ENCODE measurements around the gene GAS5. TPM values are rescaled to one million over a fixed set of nuclear protein-coding genes. Genes with fewer than 3 reads are reported as not detected.

Gene GAS5
- total and polyA plus RNA-seq, 10 of the 15 experiments (the other 5 are each of a cell fraction or from before 2014, with no cell fraction given) = 289 to 1,137 (median 699) TPM

DNA sequence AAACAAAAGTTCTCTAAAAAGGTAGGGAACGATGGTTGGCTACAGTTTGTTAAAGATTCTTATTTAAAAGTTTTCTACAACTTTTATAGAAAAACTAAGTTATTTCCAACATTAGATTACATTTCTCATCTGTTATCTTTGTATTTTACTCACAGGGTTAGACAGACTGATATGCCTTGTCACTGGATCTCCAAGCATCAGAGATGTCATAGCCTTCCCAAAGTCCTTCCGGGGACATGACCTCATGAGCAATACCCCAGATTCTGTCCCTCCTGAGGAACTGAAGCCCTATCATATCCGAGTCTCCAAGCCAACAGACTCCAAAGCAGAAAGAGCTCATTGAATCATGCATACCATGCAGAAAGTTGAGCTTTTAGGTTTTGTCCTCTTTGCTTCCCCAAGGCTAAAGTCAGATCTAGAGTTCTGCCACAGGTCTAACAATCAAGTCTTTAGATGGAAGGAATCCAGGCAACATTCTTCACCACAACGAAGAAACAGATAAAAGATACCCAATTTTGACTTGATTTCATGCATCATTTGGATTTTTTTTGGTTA is 10.3 kb downstream of the GAS5 start:
- CTCF ChIA-PET = no interaction called here
- DNase-seq (ENCODE audit: low read depth, low spot score) (no peak), FAIRE-seq (peak; percentile 49), ATAC-seq (no peak)
- no TSS peak for BruUV-seq (replicated peaks)
- H3K9me3 ChIP-seq (replicated peaks; ENCODE audit: control insufficient read depth, insufficient read depth, low read length) = no peaks in the 10 kb centered on the region
- no peaks in the 10 kb centered on the region for H3K4me1 ChIP-seq (ENCODE audit: control insufficient read depth, insufficient read depth, low read length)
- H3K4me2 ChIP-seq (ENCODE audit: control insufficient read depth, insufficient read depth) = no peak overlapping the region
- no peaks in the 10 kb centered on the region for H3K79me2 ChIP-seq (ENCODE audit: control insufficient read depth, insufficient read depth, low read length)
- peaks cover 1 to 10% of the 10 kb centered on the region in 2 experiments for H3K36me3 ChIP-seq (ENCODE audit: control insufficient read depth in 2 of 2, insufficient read depth in 2 of 2, low read length in 1 of 2)
- no peaks in the 10 kb centered on the region for H4K20me1 ChIP-seq (ENCODE audit: control insufficient read depth, insufficient read depth)
- intact Hi-C loops (cut with micrococcal nuclease; ENCODE audit: unreplicated experiment) (no loop called here), in situ Hi-C loops (cut with MboI) (no loop called here)
- no peak overlapping the region for H3K27ac ChIP-seq (ENCODE audit: control insufficient read depth, insufficient read depth)
- 96% methylated on average over 4 of the region's 4 CpGs for WGBS (ENCODE audit: insufficient coverage, insufficient replicate concordance, low lambda C conversion rate, missing lambda C conversion rate)
- no peak overlapping the region for H3K4me3 ChIP-seq
- POLR2A ChIA-PET = no interaction called here
- H2AFZ ChIP-seq (ENCODE audit: control insufficient read depth, low read depth, low read length) = no peak overlapping the region
- RAD21 ChIA-PET (ENCODE audit: unreplicated experiment) = interaction anchor here (0.6 kb wide), 1 partner anchor 10 kb away, joined by 3 read pairs; no protein-coding TSS in a partner anchor
- H3K9ac ChIP-seq (ENCODE audit: control insufficient read depth, insufficient read depth, low read length) = no peak overlapping the region
- H3K27me3 ChIP-seq (replicated peaks in 1 of 2; ENCODE audit: control insufficient read depth in 2 of 2, insufficient read depth in 2 of 2, low read length in 1 of 2) = no peaks in the 10 kb centered on the region
- TF ChIP-seq, protein P1, sequence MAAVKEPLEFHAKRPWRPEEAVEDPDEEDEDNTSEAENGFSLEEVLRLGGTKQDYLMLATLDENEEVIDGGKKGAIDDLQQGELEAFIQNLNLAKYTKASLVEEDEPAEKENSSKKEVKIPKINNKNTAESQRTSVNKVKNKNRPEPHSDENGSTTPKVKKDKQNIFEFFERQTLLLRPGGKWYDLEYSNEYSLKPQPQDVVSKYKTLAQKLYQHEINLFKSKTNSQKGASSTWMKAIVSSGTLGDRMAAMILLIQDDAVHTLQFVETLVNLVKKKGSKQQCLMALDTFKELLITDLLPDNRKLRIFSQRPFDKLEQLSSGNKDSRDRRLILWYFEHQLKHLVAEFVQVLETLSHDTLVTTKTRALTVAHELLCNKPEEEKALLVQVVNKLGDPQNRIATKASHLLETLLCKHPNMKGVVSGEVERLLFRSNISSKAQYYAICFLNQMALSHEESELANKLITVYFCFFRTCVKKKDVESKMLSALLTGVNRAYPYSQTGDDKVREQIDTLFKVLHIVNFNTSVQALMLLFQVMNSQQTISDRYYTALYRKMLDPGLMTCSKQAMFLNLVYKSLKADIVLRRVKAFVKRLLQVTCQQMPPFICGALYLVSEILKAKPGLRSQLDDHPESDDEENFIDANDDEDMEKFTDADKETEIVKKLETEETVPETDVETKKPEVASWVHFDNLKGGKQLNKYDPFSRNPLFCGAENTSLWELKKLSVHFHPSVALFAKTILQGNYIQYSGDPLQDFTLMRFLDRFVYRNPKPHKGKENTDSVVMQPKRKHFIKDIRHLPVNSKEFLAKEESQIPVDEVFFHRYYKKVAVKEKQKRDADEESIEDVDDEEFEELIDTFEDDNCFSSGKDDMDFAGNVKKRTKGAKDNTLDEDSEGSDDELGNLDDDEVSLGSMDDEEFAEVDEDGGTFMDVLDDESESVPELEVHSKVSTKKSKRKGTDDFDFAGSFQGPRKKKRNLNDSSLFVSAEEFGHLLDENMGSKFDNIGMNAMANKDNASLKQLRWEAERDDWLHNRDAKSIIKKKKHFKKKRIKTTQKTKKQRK (IDR thresholded peaks at IDR 0.05; ENCODE audit: low read depth, low read length) = no peak
- TF ChIP-seq KLF5 (IDR thresholded peaks at IDR 0.05; ENCODE audit: partially characterized antibody) (no peak), KDM1A (IDR thresholded peaks at IDR 0.05; ENCODE audit: borderline replicate concordance) (no peak), NFYA (IDR thresholded peaks at IDR 0.05; ENCODE audit: borderline replicate concordance, low read depth, low read length) (no peak), EP300 (IDR thresholded peaks at IDR 0.05; ENCODE audit: borderline replicate concordance in 1 of 2, control insufficient read depth in 1 of 2, low read depth in 2 of 2, low read length in 2 of 2) (no peak), FOXM1 (IDR thresholded peaks at IDR 0.05; ENCODE audit: low read depth, low read length) (no peak), ZSCAN29 (IDR thresholded peaks at IDR 0.05) (no peak), NR2F1 (conservative IDR thresholded peaks at IDR 0.05) (no peak), DPF2 (IDR thresholded peaks at IDR 0.05) (no peak), BCL11A (IDR thresholded peaks at IDR 0.05; ENCODE audit: low read depth, low read length) (no peak)
- SMC1A ChIA-PET (ENCODE audit: uncharacterized antibody, unreplicated experiment) = no interaction called here

Data from GM12878 (cell line).